IPS-15b (cell line): ENCODE results near the gene MAPKAPK2.

Source experiments
- H3K27me3 ChIP-seq: one replicate; pipeline ENCODE4 v1.6.1; 2013; ENCODE audit warnings: low read length; ENCODE audit not compliant: control insufficient read depth, insufficient read depth
- H3K36me3 ChIP-seq: one replicate; pipeline ENCODE4 v1.6.1; 2013; ENCODE audit warnings: low read length; ENCODE audit not compliant: control insufficient read depth, insufficient read depth
- H3K4me1 ChIP-seq: one replicate; pipeline ENCODE4 v1.6.1; 2013; ENCODE audit warnings: mild to moderate bottlenecking, low read length; ENCODE audit not compliant: control insufficient read depth, insufficient read depth
- H3K4me3 ChIP-seq: one replicate; pipeline ENCODE4 v1.5.1; 2013; ENCODE audit warnings: low read depth, low read length
- H3K9ac ChIP-seq: one replicate; pipeline ENCODE4 v1.6.1; 2013; ENCODE audit warnings: low read depth, mild to moderate bottlenecking, low read length
- H3K9me3 ChIP-seq: one replicate; pipeline ENCODE4 v1.6.1; 2013; ENCODE audit warnings: mild to moderate bottlenecking, low read length; ENCODE audit not compliant: control insufficient read depth, insufficient read depth

MAPKAPK2 gene

GRCh38 chr1:206686478-206687249 lies 2.0 kb downstream of the MAPKAPK2 start:
- no peak overlapping the region for H3K9ac ChIP-seq
- peaks cover 30% of the 10 kb centered on the region for H3K27me3 ChIP-seq
- H3K4me3 ChIP-seq, result peak overlapping the region; percentile 95
- H3K36me3 ChIP-seq, result no peaks in the 10 kb centered on the region
- H3K9me3 ChIP-seq, result no peaks in the 10 kb centered on the region
- peaks cover 46% of the 10 kb centered on the region for H3K4me1 ChIP-seq

GRCh38 chr1:206687251-206687914 lies 2.7 kb downstream of the MAPKAPK2 start:
- Histone ChIP-seq H3K9ac (peak overlapping the region; percentile 12), H3K4me1 (peaks cover 48% of the 10 kb centered on the region), H3K9me3 (no peaks in the 10 kb centered on the region), H3K36me3 (no peaks in the 10 kb centered on the region), H3K27me3 (peaks cover 24% of the 10 kb centered on the region), H3K4me3 (peak overlapping the region; percentile 95)

- no peaks in the 10 kb centered on the region for H3K9me3 ChIP-seq
- H3K27me3 ChIP-seq, result peaks cover 18% of the 10 kb centered on the region
- H3K4me3 ChIP-seq, result peak overlapping the region; percentile 95
- H3K9ac ChIP-seq, result peak overlapping the region; percentile 48
- H3K36me3 ChIP-seq, result peaks cover under 1% of the 10 kb centered on the region
- peaks cover 48% of the 10 kb centered on the region for H3K4me1 ChIP-seq
Measured at GRCh38 chr1:206687915-206688442, 3.3 kb downstream of the MAPKAPK2 start.

GRCh38 chr1:206690516-206690915 lies 5.8 kb downstream of the MAPKAPK2 start:
- Histone ChIP-seq H3K4me1 (peaks cover 66% of the 10 kb centered on the region), H3K36me3 (peaks cover 4% of the 10 kb centered on the region), H3K9me3 (no peaks in the 10 kb centered on the region), H3K4me3 (no peak overlapping the region), H3K9ac (no peak overlapping the region), H3K27me3 (peaks cover 2% of the 10 kb centered on the region)

- Histone ChIP-seq H3K27me3 (no peaks in the 10 kb centered on the region), H3K36me3 (peaks cover 4% of the 10 kb centered on the region), H3K4me3 (no peak overlapping the region), H3K9me3 (no peaks in the 10 kb centered on the region), H3K4me1 (peaks cover 65% of the 10 kb centered on the region), H3K9ac (no peak overlapping the region)
Measured at GRCh38 chr1:206691604-206692003, 6.9 kb downstream of the MAPKAPK2 start.

- Histone ChIP-seq H3K27me3 (no peaks in the 10 kb centered on the region), H3K4me1 (peaks cover 55% of the 10 kb centered on the region), H3K36me3 (peaks cover 4% of the 10 kb centered on the region), H3K9me3 (no peaks in the 10 kb centered on the region), H3K4me3 (no peak overlapping the region), H3K9ac (no peak overlapping the region)
Measured at GRCh38 chr1:206693029-206693428, 8.3 kb downstream of the MAPKAPK2 start.

- Histone ChIP-seq H3K4me3 (no peak overlapping the region), H3K36me3 (peaks cover 4% of the 10 kb centered on the region), H3K4me1 (peaks cover 52% of the 10 kb centered on the region), H3K9ac (no peak overlapping the region), H3K27me3 (no peaks in the 10 kb centered on the region), H3K9me3 (no peaks in the 10 kb centered on the region)
Measured at GRCh38 chr1:206693592-206693991, 8.9 kb downstream of the MAPKAPK2 start.

GRCh38 chr1:206694171-206695124 lies 9.7 kb downstream of the MAPKAPK2 start:
- Histone ChIP-seq H3K4me3 (no peak overlapping the region), H3K27me3 (no peaks in the 10 kb centered on the region), H3K9me3 (no peaks in the 10 kb centered on the region), H3K4me1 (peaks cover 44% of the 10 kb centered on the region), H3K9ac (no peak overlapping the region), H3K36me3 (peaks cover 4% of the 10 kb centered on the region)

GRCh38 chr1:206695733-206696132 lies 11.0 kb downstream of the MAPKAPK2 start:
- peaks cover 32% of the 10 kb centered on the region for H3K4me1 ChIP-seq
- H3K27me3 ChIP-seq, result no peaks in the 10 kb centered on the region
- no peak overlapping the region for H3K9ac ChIP-seq
- peaks cover 4% of the 10 kb centered on the region for H3K36me3 ChIP-seq
- no peak overlapping the region for H3K4me3 ChIP-seq
- no peaks in the 10 kb centered on the region for H3K9me3 ChIP-seq

GRCh38 chr1:206696812-206697585 lies 12.3 kb downstream of the MAPKAPK2 start:
- Histone ChIP-seq H3K9me3 (no peaks in the 10 kb centered on the region), H3K9ac (no peak overlapping the region), H3K4me3 (no peak overlapping the region), H3K36me3 (peaks cover 4% of the 10 kb centered on the region), H3K27me3 (no peaks in the 10 kb centered on the region), H3K4me1 (peaks cover 29% of the 10 kb centered on the region)

- peaks cover 38% of the 10 kb centered on the region for H3K4me1 ChIP-seq
- H3K9ac ChIP-seq, result no peak overlapping the region
Measured at GRCh38 chr1:206698011-206698410, 13.3 kb downstream of the MAPKAPK2 start.

More at GRCh38 chr1:206698011-206698410, 13.3 kb downstream of the MAPKAPK2 start:
- Histone ChIP-seq H3K36me3 (peaks cover 3% of the 10 kb centered on the region), H3K9me3 (no peaks in the 10 kb centered on the region), H3K4me3 (no peak overlapping the region), H3K27me3 (no peaks in the 10 kb centered on the region)
